ENCODE measurements around the gene RAB26. TPM values are rescaled to one million over a fixed set of nuclear protein-coding genes. Genes with fewer than 3 reads are reported as not detected.
"Not testable (repeated sequence)": the region's sequence is repeated elsewhere in the genome, so short reads cannot be mapped to it uniquely, and the experiment has no call there.

The RAB26 gene
- total RNA-seq = 2.0 and 3.4 TPM in 2 replicates
- long read RNA-seq, partial matches to known transcripts = 0 of 1 reads
- long read RNA-seq, other reads (novel, unspliced or antisense) = 1 of 1 reads

- no peaks in the 10 kb centered on the region for H3K27me3 Mint-ChIP-seq (ENCODE audit: unreplicated experiment)
- H3K4me3 Mint-ChIP-seq (ENCODE audit: unreplicated experiment) = peak within 1 kb of the TSS; percentile 58
- H3K27ac Mint-ChIP-seq (ENCODE audit: unreplicated experiment) = no peak within 1 kb of the TSS
- peaks cover 47% of the 10 kb centered on the region for H3K4me1 Mint-ChIP-seq (ENCODE audit: unreplicated experiment)
- H3K9me3 Mint-ChIP-seq (ENCODE audit: unreplicated experiment) = no peaks in the 10 kb centered on the region
- TF ChIP-seq CTCF (IDR thresholded peaks at IDR 0.05) = no peak
- DNase-seq (ENCODE audit: extremely low spot score, unreplicated experiment) = no peak
- peaks cover 4% of the 10 kb centered on the region for H3K36me3 Mint-ChIP-seq (ENCODE audit: unreplicated experiment)
Measured at GRCh38 chr16:2147981-2148671, at the start of gene RAB26. Gene RAB26, plus strand, starts transcription at chr16:2148625. Its CDS starts 159 bp downstream, at chr16:2148784.

- not testable (repeated sequence) for H3K4me1 Mint-ChIP-seq (ENCODE audit: unreplicated experiment); H3K36me3 Mint-ChIP-seq (ENCODE audit: unreplicated experiment); H3K27ac Mint-ChIP-seq (ENCODE audit: unreplicated experiment); DNase-seq (ENCODE audit: extremely low spot score, unreplicated experiment); H3K27me3 Mint-ChIP-seq (ENCODE audit: unreplicated experiment); H3K4me3 Mint-ChIP-seq (ENCODE audit: unreplicated experiment); H3K9me3 Mint-ChIP-seq (ENCODE audit: unreplicated experiment)
Measured at GRCh38 chr16:2101581-2101980, 46.8 kb upstream of the RAB26 start.

- no peak overlapping the region for H3K27ac Mint-ChIP-seq (ENCODE audit: unreplicated experiment)
- no peaks in the 10 kb centered on the region for H3K9me3 Mint-ChIP-seq (ENCODE audit: unreplicated experiment)
- H3K36me3 Mint-ChIP-seq (ENCODE audit: unreplicated experiment) = peaks cover 3% of the 10 kb centered on the region
- DNase-seq (ENCODE audit: extremely low spot score, unreplicated experiment) = no peak
- TF ChIP-seq CTCF (IDR thresholded peaks at IDR 0.05) = no peak
- no peaks in the 10 kb centered on the region for H3K4me1 Mint-ChIP-seq (ENCODE audit: unreplicated experiment)
- no peaks in the 10 kb centered on the region for H3K27me3 Mint-ChIP-seq (ENCODE audit: unreplicated experiment)
- no peak overlapping the region for H3K4me3 Mint-ChIP-seq (ENCODE audit: unreplicated experiment)
Measured at GRCh38 chr16:2102471-2102870, 46.0 kb upstream of the RAB26 start.

- not testable (repeated sequence) for DNase-seq (ENCODE audit: extremely low spot score, unreplicated experiment); H3K4me3 Mint-ChIP-seq (ENCODE audit: unreplicated experiment); H3K4me1 Mint-ChIP-seq (ENCODE audit: unreplicated experiment); H3K27me3 Mint-ChIP-seq (ENCODE audit: unreplicated experiment); H3K9me3 Mint-ChIP-seq (ENCODE audit: unreplicated experiment); H3K36me3 Mint-ChIP-seq (ENCODE audit: unreplicated experiment); H3K27ac Mint-ChIP-seq (ENCODE audit: unreplicated experiment)
Measured at GRCh38 chr16:2104464-2104863, 44.0 kb upstream of the RAB26 start.

GRCh38 chr16:2105291-2105690 lies 43.1 kb upstream of the RAB26 start:
- not testable (repeated sequence) for H3K4me3 Mint-ChIP-seq (ENCODE audit: unreplicated experiment); H3K4me1 Mint-ChIP-seq (ENCODE audit: unreplicated experiment); H3K27me3 Mint-ChIP-seq (ENCODE audit: unreplicated experiment); H3K9me3 Mint-ChIP-seq (ENCODE audit: unreplicated experiment); H3K27ac Mint-ChIP-seq (ENCODE audit: unreplicated experiment); DNase-seq (ENCODE audit: extremely low spot score, unreplicated experiment); H3K36me3 Mint-ChIP-seq (ENCODE audit: unreplicated experiment)

GRCh38 chr16:2105769-2106168 lies 42.7 kb upstream of the RAB26 start:
- H3K27me3 Mint-ChIP-seq (ENCODE audit: unreplicated experiment); H3K4me3 Mint-ChIP-seq (ENCODE audit: unreplicated experiment); DNase-seq (ENCODE audit: extremely low spot score, unreplicated experiment); H3K36me3 Mint-ChIP-seq (ENCODE audit: unreplicated experiment); H3K4me1 Mint-ChIP-seq (ENCODE audit: unreplicated experiment); H3K9me3 Mint-ChIP-seq (ENCODE audit: unreplicated experiment); H3K27ac Mint-ChIP-seq (ENCODE audit: unreplicated experiment): not testable (repeated sequence)

GRCh38 chr16:2106211-2106610 lies 42.2 kb upstream of the RAB26 start:
- H3K27ac Mint-ChIP-seq (ENCODE audit: unreplicated experiment); DNase-seq (ENCODE audit: extremely low spot score, unreplicated experiment); H3K4me1 Mint-ChIP-seq (ENCODE audit: unreplicated experiment); H3K36me3 Mint-ChIP-seq (ENCODE audit: unreplicated experiment); H3K4me3 Mint-ChIP-seq (ENCODE audit: unreplicated experiment); H3K9me3 Mint-ChIP-seq (ENCODE audit: unreplicated experiment); H3K27me3 Mint-ChIP-seq (ENCODE audit: unreplicated experiment): not testable (repeated sequence)

GRCh38 chr16:2107121-2107790 lies 41.2 kb upstream of the RAB26 start:
- not testable (repeated sequence) for DNase-seq (ENCODE audit: extremely low spot score, unreplicated experiment); H3K9me3 Mint-ChIP-seq (ENCODE audit: unreplicated experiment); H3K4me3 Mint-ChIP-seq (ENCODE audit: unreplicated experiment); H3K27me3 Mint-ChIP-seq (ENCODE audit: unreplicated experiment); H3K4me1 Mint-ChIP-seq (ENCODE audit: unreplicated experiment); H3K27ac Mint-ChIP-seq (ENCODE audit: unreplicated experiment); H3K36me3 Mint-ChIP-seq (ENCODE audit: unreplicated experiment)

GRCh38 chr16:2107791-2108125 lies 40.7 kb upstream of the RAB26 start:
- H3K27ac Mint-ChIP-seq (ENCODE audit: unreplicated experiment); DNase-seq (ENCODE audit: extremely low spot score, unreplicated experiment); H3K9me3 Mint-ChIP-seq (ENCODE audit: unreplicated experiment); H3K27me3 Mint-ChIP-seq (ENCODE audit: unreplicated experiment); H3K4me3 Mint-ChIP-seq (ENCODE audit: unreplicated experiment); H3K4me1 Mint-ChIP-seq (ENCODE audit: unreplicated experiment); H3K36me3 Mint-ChIP-seq (ENCODE audit: unreplicated experiment): not testable (repeated sequence)

GRCh38 chr16:2108446-2109270 lies 39.8 kb upstream of the RAB26 start:
- not testable (repeated sequence) for H3K27me3 Mint-ChIP-seq (ENCODE audit: unreplicated experiment); DNase-seq (ENCODE audit: extremely low spot score, unreplicated experiment)

More at GRCh38 chr16:2108446-2109270, 39.8 kb upstream of the RAB26 start:
- H3K27ac Mint-ChIP-seq (ENCODE audit: unreplicated experiment); H3K36me3 Mint-ChIP-seq (ENCODE audit: unreplicated experiment); H3K9me3 Mint-ChIP-seq (ENCODE audit: unreplicated experiment); H3K4me3 Mint-ChIP-seq (ENCODE audit: unreplicated experiment); H3K4me1 Mint-ChIP-seq (ENCODE audit: unreplicated experiment): not testable (repeated sequence)

Measured in osteocyte (in vitro differentiated cells).